Stimulated activated CD8-positive, alpha-beta memory T cell treated with anti-CD3 and anti-CD28 coated beads, Interleukin-7, amount 100 ng/mL, for 48 hours (primary cell): ENCODE results near the gene FAM43A.

Experiments used
- DNase-seq, 2 donors: peaks; one replicate each; pipeline ENCODE4 v3.0.0-alpha.2; 2020; ENCODE audit warnings: low read depth in 1 of 2; ENCODE audit errors: extremely low read depth in 1 of 2

Gene FAM43A

GRCh38 chr3:194705761-194706160, 20.1 kb downstream of the FAM43A start:
- DNase-seq: no peak

GRCh38 chr3:194707147-194707540, 21.5 kb downstream of the FAM43A start:
- DNase-seq: no peak

GRCh38 chr3:194711286-194711685, 25.6 kb downstream of the FAM43A start:
- DNase-seq: no peak

- DNase-seq: no peak
Observed at GRCh38 chr3:194711913-194712312, 26.2 kb downstream of the FAM43A start.

- DNase-seq: no peak
Observed at GRCh38 chr3:194713299-194714136, 27.8 kb downstream of the FAM43A start.

GRCh38 chr3:194714137-194714455, 28.4 kb downstream of the FAM43A start:
- no peak for DNase-seq

- no peak for DNase-seq
Observed at GRCh38 chr3:194714564-194714963, 28.9 kb downstream of the FAM43A start.

- no peak for DNase-seq
Observed at GRCh38 chr3:194715022-194715800, 29.5 kb downstream of the FAM43A start.

GRCh38 chr3:194718079-194718478, 32.4 kb downstream of the FAM43A start:
- no peak for DNase-seq

GRCh38 chr3:194720048-194720447, 34.4 kb downstream of the FAM43A start:
- no peak for DNase-seq

GRCh38 chr3:194723846-194724618, 38.3 kb downstream of the FAM43A start:
- DNase-seq: no peak

- DNase-seq: no peak
Observed at GRCh38 chr3:194725346-194725745, 39.7 kb downstream of the FAM43A start.

- no peak for DNase-seq
Observed at GRCh38 chr3:194727435-194728128, 41.9 kb downstream of the FAM43A start.

- DNase-seq: no peak
Observed at GRCh38 chr3:194728986-194729385, 43.3 kb downstream of the FAM43A start.

- DNase-seq: no peak
Observed at GRCh38 chr3:194730365-194730764, 44.7 kb downstream of the FAM43A start.

GRCh38 chr3:194731506-194732073, 45.9 kb downstream of the FAM43A start:
- no peak for DNase-seq

- no peak for DNase-seq
Observed at GRCh38 chr3:194732617-194733016, 46.9 kb downstream of the FAM43A start.

- no peak for DNase-seq
Observed at GRCh38 chr3:194736277-194736895, 50.7 kb downstream of the FAM43A start.

GRCh38 chr3:194736896-194737600, 51.4 kb downstream of the FAM43A start:
- no peak for DNase-seq
